Fibroblast of lung (primary cell): ENCODE data around the gene MATN3.
A peak's percentile ranks its signal among the peaks of the same experiment; 100 is the strongest.

ENCODE experiments used
- CTCF ChIP-seq, 2 donors: IDR thresholded peaks in 1 of 2; conservative IDR thresholded peaks in 1 of 2; 1 replicate in 1 of 2; 2 replicates in 1 of 2; pipeline ENCODE4 v1.5.1; 2011 to 2012; ENCODE audit warnings: low read length in 2 of 2, control low read depth in 1 of 2, inconsistent platforms in 1 of 2, low read depth in 1 of 2, mild to moderate bottlenecking in 1 of 2
- EZH2 ChIP-seq: IDR thresholded peaks from 2 replicates; pipeline ENCODE4 v1.5.1; 2012; ENCODE audit warnings: low read length, control low read depth, mild to moderate bottlenecking; ENCODE audit errors: missing control alignments

GRCh38 chr2:20015482-20016083 lies 3.1 kb upstream of the MATN3 start:
- TF ChIP-seq CTCF (conservative IDR thresholded peaks at IDR 0.05 in 1 of 2, IDR thresholded peaks at IDR 0.05 in 1 of 2; ENCODE audit: low read depth in 1 of 2, low read length in 2 of 2) = peak; percentile 30 to 54
- TF ChIP-seq EZH2 = no peak
